Measurements from ENCODE around the gene MYMX. TPM values are rescaled to one million over a fixed set of nuclear protein-coding genes. Genes with fewer than 3 reads are reported as not detected.

MYMX gene
- total RNA-seq, 2 experiments from 2014 or later = not detected

GRCh38 chr6:44219053-44219814 lies 2.5 kb downstream of the MYMX start:
- Histone ChIP-seq H3K9me3 (ENCODE audit: control insufficient read depth in 1 of 2, insufficient read depth in 1 of 2, low read length in 2 of 2) (peaks cover 0 to 3% of the 10 kb centered on the region in 2 experiments), H3K36me3 (ENCODE audit: insufficient read depth, low read length) (no peaks in the 10 kb centered on the region), H3K4me3 (ENCODE audit: low read length) (peak overlapping the region; percentile 24), H3K27me3 (ENCODE audit: control insufficient read depth in 1 of 2, insufficient read depth in 2 of 2, low read length in 2 of 2) (peaks cover 4 to 7% of the 10 kb centered on the region in 2 experiments), H3K4me1 (ENCODE audit: insufficient read depth, low read length) (peaks cover 34% of the 10 kb centered on the region), H3K27ac (ENCODE audit: low read depth in 1 of 2, low read length in 2 of 2) (no peak overlapping the region)
- intact Hi-C loops (cut with DNase I, micrococcal nuclease) = no loop called here
- Mint-ChIP-seq H3K4me3 (peak overlapping the region; percentile 60), H3K4me1 (ENCODE audit: low read depth) (peaks cover 33% of the 10 kb centered on the region), H3K36me3 (ENCODE audit: low read depth) (no peaks in the 10 kb centered on the region), H3K27ac (no peak overlapping the region), H3K9me3 (no peaks in the 10 kb centered on the region), H3K27me3 (peaks cover under 1% of the 10 kb centered on the region)
- no peak for ATAC-seq (ENCODE audit: poor library complexity)
- POLR2A ChIA-PET = interaction anchor here (0.6 to 1.4 kb wide), 3 partner anchors 10 to 28 kb away, joined by 3 to 6 read pairs (median 3); partner anchors contain the start of gene HSP90AB1
- CTCF ChIA-PET = no interaction called here
- TF ChIP-seq CTCF (IDR thresholded peaks at IDR 0.05) = no peak
- peak in 4 of 14 experiments; percentile 12 to 43 (median 30) for DNase-seq

GRCh38 chr6:44219815-44220784 lies 3.4 kb downstream of the MYMX start:
- Histone ChIP-seq H3K27me3 (ENCODE audit: control insufficient read depth in 1 of 2, insufficient read depth in 2 of 2, low read length in 2 of 2) (peaks cover 4 to 7% of the 10 kb centered on the region in 2 experiments), H3K4me1 (ENCODE audit: insufficient read depth, low read length) (peaks cover 38% of the 10 kb centered on the region), H3K36me3 (ENCODE audit: insufficient read depth, low read length) (no peaks in the 10 kb centered on the region), H3K27ac (ENCODE audit: low read depth in 1 of 2, low read length in 2 of 2) (no peak overlapping the region), H3K9me3 (ENCODE audit: control insufficient read depth in 1 of 2, insufficient read depth in 1 of 2, low read length in 2 of 2) (peaks cover 0 to 3% of the 10 kb centered on the region in 2 experiments), H3K4me3 (ENCODE audit: low read length) (no peak overlapping the region)
- Mint-ChIP-seq H3K4me1 (ENCODE audit: low read depth) (peaks cover 36% of the 10 kb centered on the region), H3K27me3 (no peaks in the 10 kb centered on the region), H3K36me3 (ENCODE audit: low read depth) (no peaks in the 10 kb centered on the region), H3K27ac (no peak overlapping the region), H3K4me3 (peak overlapping the region; percentile 45), H3K9me3 (no peaks in the 10 kb centered on the region)
- DNase-seq (no peak), ATAC-seq (ENCODE audit: poor library complexity) (no peak)
- POLR2A ChIA-PET = interaction anchor here (1.4 kb wide), 1 partner anchor 27 kb away, joined by 6 read pairs; the partner anchor contains the start of gene HSP90AB1
- CTCF ChIA-PET = interaction anchor here (0.9 kb wide), 1 partner anchor 25 kb away, joined by 3 read pairs; no protein-coding TSS in a partner anchor
- no peak for TF ChIP-seq CTCF (IDR thresholded peaks at IDR 0.05)
- intact Hi-C loops (cut with DNase I, micrococcal nuclease) = loop anchor here (5.0 to 10.0 kb wide), 2 partner anchors 37 to 585 kb away; partner anchors contain the start of genes SLC35B2 (in 2 of the 2) and MAD2L1BP (in 1 of the 2)

GRCh38 chr6:44220913-44221290 lies 4.2 kb downstream of the MYMX start:
- no peak for TF ChIP-seq CTCF (IDR thresholded peaks at IDR 0.05)
- Histone ChIP-seq H3K36me3 (ENCODE audit: insufficient read depth, low read length) (no peaks in the 10 kb centered on the region), H3K9me3 (ENCODE audit: control insufficient read depth in 1 of 2, insufficient read depth in 1 of 2, low read length in 2 of 2) (peaks cover 0 to 3% of the 10 kb centered on the region in 2 experiments), H3K4me3 (ENCODE audit: low read length) (no peak overlapping the region), H3K27ac (ENCODE audit: low read depth in 1 of 2, low read length in 2 of 2) (no peak overlapping the region), H3K4me1 (ENCODE audit: insufficient read depth, low read length) (peaks cover 38% of the 10 kb centered on the region), H3K27me3 (ENCODE audit: control insufficient read depth in 1 of 2, insufficient read depth in 2 of 2, low read length in 2 of 2) (peaks cover 4 to 7% of the 10 kb centered on the region in 2 experiments)
- peaks cover 36% of the 10 kb centered on the region for H3K4me1 Mint-ChIP-seq (ENCODE audit: low read depth)
- POLR2A ChIA-PET = interaction anchor here (2.5 to 5.8 kb wide), 2 partner anchors 17 to 25 kb away, joined by 8 to 62 read pairs; partner anchors contain the start of gene HSP90AB1
- CTCF ChIA-PET = interaction anchor here (0.6 to 1.2 kb wide), 7 partner anchors 8 to 84 kb away, joined by 3 to 12 read pairs (median 3); partner anchors contain the start of genes HSP90AB1 and SLC35B2
- no peak overlapping the region for H3K27ac Mint-ChIP-seq
- no peaks in the 10 kb centered on the region for H3K36me3 Mint-ChIP-seq (ENCODE audit: low read depth)
- H3K4me3 Mint-ChIP-seq = peak overlapping the region; percentile 77
- ATAC-seq (ENCODE audit: poor library complexity) = no peak
- intact Hi-C loops (cut with DNase I, micrococcal nuclease) = loop anchor here (1.0 to 10.0 kb wide), 3 partner anchors 17 to 586 kb away; partner anchors contain the start of genes SLC35B2 (in 2 of the 2) and MAD2L1BP (in 1 of the 2)
- DNase-seq = no peak
- H3K9me3 Mint-ChIP-seq = no peaks in the 10 kb centered on the region
- no peaks in the 10 kb centered on the region for H3K27me3 Mint-ChIP-seq

Measured in CD4-positive, alpha-beta T cell (primary cell).